H9 (cell line): ENCODE data around the gene CLEC14A. TPM values are rescaled to one million over a fixed set of nuclear protein-coding genes. Genes with fewer than 3 reads are reported as not detected.

Experiments
- DNase-seq: peaks from one replicate; pipeline ENCODE4 v3.0.0-alpha.2; 2017
- H2AFZ ChIP-seq: one replicate; pipeline ENCODE4 v1.6.1; 2013; ENCODE audit warnings: mild to moderate bottlenecking, low read length, control low read depth, moderate library complexity
- H2AK5ac ChIP-seq: 2 replicates; pipeline ENCODE4 v1.6.1; 2013; ENCODE audit warnings: low read length, control low read depth, mixed read lengths; ENCODE audit not compliant: insufficient read length
- H2BK120ac ChIP-seq: one replicate; pipeline ENCODE4 v1.6.1; 2013; ENCODE audit warnings: low read depth, mild to moderate bottlenecking, low read length, control low read depth, inconsistent platforms; ENCODE audit not compliant: poor library complexity, severe bottlenecking
- H2BK12ac ChIP-seq: 2 replicates; pipeline ENCODE4 v1.6.1; 2013; ENCODE audit warnings: low read length, control low read depth, mixed read lengths, low read depth; ENCODE audit not compliant: insufficient read length
- H2BK15ac ChIP-seq: 2 replicates; pipeline ENCODE4 v1.6.1; 2013; ENCODE audit warnings: low read depth, low read length, control low read depth
- H2BK20ac ChIP-seq: one replicate; pipeline ENCODE4 v1.6.1; 2013; ENCODE audit warnings: low read depth, mild to moderate bottlenecking, low read length, control low read depth, inconsistent platforms; ENCODE audit not compliant: poor library complexity, severe bottlenecking
- H2BK5ac ChIP-seq: 2 replicates; pipeline ENCODE4 v1.6.1; 2013; ENCODE audit warnings: low read length, control low read depth, mixed read lengths; ENCODE audit not compliant: insufficient read length
- H3K14ac ChIP-seq: 2 replicates; pipeline ENCODE4 v1.6.1; 2013; ENCODE audit warnings: low read length, control low read depth; ENCODE audit not compliant: insufficient read depth
- H3K18ac ChIP-seq: 2 replicates; pipeline ENCODE4 v1.6.1; 2013; ENCODE audit warnings: low read depth, mild to moderate bottlenecking, mixed read lengths, low read length, control low read depth; ENCODE audit not compliant: insufficient read length
- H3K23ac ChIP-seq: 2 replicates; pipeline ENCODE4 v1.6.1; 2013; ENCODE audit warnings: low read length, control low read depth, mixed read lengths, low read depth; ENCODE audit not compliant: insufficient read length
- H3K23me2 ChIP-seq: 2 replicates; pipeline ENCODE4 v1.6.1; 2013; ENCODE audit warnings: low read depth, mild to moderate bottlenecking, mixed read lengths, low read length, control low read depth; ENCODE audit not compliant: insufficient read length, poor library complexity, severe bottlenecking
- H3K27ac ChIP-seq: 2 replicates; pipeline ENCODE4 v1.5.1; 2013; ENCODE audit warnings: low read length, control low read depth, mixed read lengths, low read depth; ENCODE audit not compliant: insufficient read length
- H3K27me3 ChIP-seq: 2 replicates; pipeline ENCODE4 v1.6.1; 2013; ENCODE audit warnings: low read length, control low read depth, inconsistent platforms; ENCODE audit not compliant: insufficient read depth
- H3K4ac ChIP-seq: 2 replicates; pipeline ENCODE4 v1.6.1; 2013; ENCODE audit warnings: low read depth, mild to moderate bottlenecking, control low read depth, inconsistent platforms, low read length, moderate library complexity
- H3K4me1 ChIP-seq: 2 replicates; pipeline ENCODE4 v1.6.1; 2013; ENCODE audit warnings: low read length, control low read depth, inconsistent platforms; ENCODE audit not compliant: insufficient read depth
- H3K4me2 ChIP-seq: 2 replicates; pipeline ENCODE4 v1.6.1; 2013; ENCODE audit warnings: low read length, control low read depth, mixed read lengths; ENCODE audit not compliant: insufficient read length, insufficient read depth
- H3K56ac ChIP-seq: 2 replicates; pipeline ENCODE4 v1.6.1; 2013; ENCODE audit warnings: low read depth, mild to moderate bottlenecking, mixed read lengths, low read length, control low read depth; ENCODE audit not compliant: insufficient read length
- H3K79me1 ChIP-seq: 2 replicates; pipeline ENCODE4 v1.6.1; 2013; ENCODE audit warnings: low read depth, mild to moderate bottlenecking, moderate library complexity, low read length, control low read depth, inconsistent platforms; ENCODE audit not compliant: insufficient read depth, poor library complexity, severe bottlenecking
- H3K79me2 ChIP-seq: 2 replicates; pipeline ENCODE4 v1.6.1; 2013; ENCODE audit warnings: low read length, control low read depth, inconsistent platforms; ENCODE audit not compliant: insufficient read depth
- H3K9ac ChIP-seq: 2 replicates; pipeline ENCODE4 v1.6.1; 2013; ENCODE audit warnings: low read length, control low read depth, mixed read lengths; ENCODE audit not compliant: insufficient read length; ENCODE audit errors: extremely low read depth
- H3K9me3 ChIP-seq: one replicate; pipeline ENCODE4 v1.6.1; 2013; ENCODE audit warnings: low read depth, low read length, inconsistent platforms; ENCODE audit not compliant: control insufficient read depth
- H3T11ph ChIP-seq: one replicate; pipeline ENCODE4 v1.6.1; 2013; ENCODE audit warnings: mild to moderate bottlenecking, low read length, control low read depth, inconsistent platforms
- H4K20me1 ChIP-seq: one replicate; pipeline ENCODE4 v1.6.1; 2013; ENCODE audit not compliant: control insufficient read depth, insufficient read length, insufficient read depth
- H4K5ac ChIP-seq: 2 replicates; pipeline ENCODE4 v1.6.1; 2013; ENCODE audit warnings: low read depth, mild to moderate bottlenecking, mixed read lengths, low read length, control low read depth; ENCODE audit not compliant: insufficient read length
- H4K8ac ChIP-seq: replicated peaks from 2 replicates; pipeline ENCODE4 v1.6.1; 2013; ENCODE audit warnings: low read length, control low read depth, mixed read lengths, low read depth; ENCODE audit not compliant: insufficient read length
- H4K91ac ChIP-seq: 2 replicates; pipeline ENCODE4 v1.6.1; 2013; ENCODE audit warnings: low read depth, mild to moderate bottlenecking, moderate library complexity, mixed read lengths, low read length, control low read depth; ENCODE audit not compliant: insufficient read length
- H3K27ac Mint-ChIP-seq, 3 experiments: 2 replicates in 2 of 3; 3 replicates in 1 of 3; pipeline ENCODE4 v1.8.0; 2020 to 2021; ENCODE audit warnings: mixed read lengths in 3 of 3, mild to moderate bottlenecking in 1 of 3, moderate library complexity in 1 of 3
- H3K27me3 Mint-ChIP-seq: 2 replicates; pipeline ENCODE4 v1.8.0; 2021; ENCODE audit warnings: low read depth, mild to moderate bottlenecking, moderate library complexity, mixed read lengths
- H3K36me3 Mint-ChIP-seq, 3 experiments: 2 replicates in 2 of 3; 3 replicates in 1 of 3; pipeline ENCODE4 v1.8.0; 2020 to 2021; ENCODE audit warnings: low read depth in 3 of 3, mixed read lengths in 3 of 3; ENCODE audit not compliant: insufficient read depth in 1 of 3
- H3K4me1 Mint-ChIP-seq, 2 experiments: 2 replicates each; pipeline ENCODE4 v1.8.0; 2020; ENCODE audit warnings: mixed read lengths in 2 of 2
- H3K4me3 Mint-ChIP-seq, 2 experiments: 2 replicates in 1 of 2; 3 replicates in 1 of 2; pipeline ENCODE4 v1.8.0; 2020 to 2021; ENCODE audit warnings: mild to moderate bottlenecking in 2 of 2, mixed read lengths in 2 of 2, moderate library complexity in 1 of 2
- H3K9me3 Mint-ChIP-seq, 2 experiments: 2 replicates in 1 of 2; 3 replicates in 1 of 2; pipeline ENCODE4 v1.8.0; 2020; ENCODE audit warnings: mild to moderate bottlenecking in 2 of 2, mixed read lengths in 2 of 2, moderate library complexity in 1 of 2
- CTCF ChIP-seq: fragments of 200-600 bp; sonication (generic); conservative IDR thresholded peaks from 3 replicates; pipeline ENCODE4 v1.8.0; 2021; ENCODE audit warnings: antibody characterized with exemption, mild to moderate bottlenecking
- WGBS: extraction: QIAGEN DNeasy Blood & Tissue Kit; methylation state at CpG from one replicate; pipeline ENCODE4 v1.1.7; 2013; ENCODE audit warnings: missing lambda C conversion rate, low lambda C conversion rate, mixed read lengths; ENCODE audit not compliant: insufficient read length; ENCODE audit errors: extremely low coverage; 5-methylcytosine and 5-hydroxymethylcytosine counted together
- total RNA-seq: library from RNA; stranded (reverse); gene quantifications from 2 replicates; pipeline ENCODE4 v1.2.1, GENCODE V29; 2021

Gene CLEC14A
- total RNA-seq, 1 experiment from 2014 or later = not detected

GRCh38 chr14:38205949-38206665, 49.8 kb downstream of the CLEC14A start:
- WGBS = no CpG with 5 or more reads among the region's 5 CpGs

More at GRCh38 chr14:38205949-38206665, 49.8 kb downstream of the CLEC14A start:
- Histone ChIP-seq H3K23ac (no peak overlapping the region), H2BK5ac (no peak overlapping the region), H3K79me2 (no peaks in the 10 kb centered on the region), H3K56ac (no peak overlapping the region), H4K20me1 (no peaks in the 10 kb centered on the region), H3T11ph (no peak overlapping the region), H2BK15ac (no peak overlapping the region), H2BK12ac (no peak overlapping the region), H3K14ac (no peak overlapping the region), H2AK5ac (no peak overlapping the region), H3K27ac (no peak overlapping the region), H3K9ac (no peak overlapping the region), H3K4ac (no peak overlapping the region), H3K18ac (no peak overlapping the region), H2BK20ac (no peak overlapping the region), H3K4me1 (no peaks in the 10 kb centered on the region), H4K5ac (no peak overlapping the region), H2AFZ (no peak overlapping the region), H4K91ac (no peak overlapping the region), H2BK120ac (no peak overlapping the region), H3K9me3 (no peaks in the 10 kb centered on the region), H4K8ac (no peak overlapping the region), H3K4me2 (no peak overlapping the region), H3K27me3 (peaks cover 42% of the 10 kb centered on the region), H3K79me1 (no peaks in the 10 kb centered on the region), H3K23me2 (peaks cover 15% of the 10 kb centered on the region)
- DNase-seq = no peak
- Mint-ChIP-seq H3K27ac (no peak overlapping the region), H3K9me3 (peaks cover 13 to 18% of the 10 kb centered on the region in 2 experiments), H3K4me3 (no peak overlapping the region; a peak in 1 of 5 replicates), H3K36me3 (peaks cover 0 to 6% (median 3%) of the 10 kb centered on the region in 3 experiments; a peak in 5 of 7 replicates), H3K27me3 (peaks cover 57% of the 10 kb centered on the region), H3K4me1 (peaks cover 39 to 52% of the 10 kb centered on the region in 2 experiments)
- no peak for TF ChIP-seq CTCF
